Measurements from ENCODE around the gene GVQW3.
A peak's percentile ranks its signal among the peaks of the same experiment; 100 is the strongest.
"Not testable (repeated sequence)": the region's sequence is repeated elsewhere in the genome, so short reads cannot be mapped to it uniquely, and the experiment has no call there.

The GVQW3 gene

DNA sequence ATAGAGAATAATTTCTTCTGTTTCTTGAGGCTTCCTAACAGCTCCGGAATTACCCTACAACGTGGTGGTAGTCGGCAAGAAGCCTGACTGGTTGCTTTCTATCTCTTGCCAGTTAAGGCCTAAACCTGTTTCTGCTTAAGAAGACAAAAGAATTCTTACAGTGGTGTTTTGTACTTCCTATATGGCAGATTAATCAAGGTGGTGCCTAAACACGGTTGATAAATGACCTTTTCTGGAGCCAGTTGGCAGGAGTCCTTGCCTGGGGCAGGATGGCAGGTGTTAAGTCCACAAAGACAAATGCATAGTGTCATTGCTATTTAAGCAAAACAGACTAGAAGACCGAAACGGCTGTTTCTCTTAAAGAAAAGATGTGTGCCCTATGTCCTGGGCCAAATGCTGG is 9.9 kb downstream of the GVQW3 start:
- DNase-seq = no peak

DNA sequence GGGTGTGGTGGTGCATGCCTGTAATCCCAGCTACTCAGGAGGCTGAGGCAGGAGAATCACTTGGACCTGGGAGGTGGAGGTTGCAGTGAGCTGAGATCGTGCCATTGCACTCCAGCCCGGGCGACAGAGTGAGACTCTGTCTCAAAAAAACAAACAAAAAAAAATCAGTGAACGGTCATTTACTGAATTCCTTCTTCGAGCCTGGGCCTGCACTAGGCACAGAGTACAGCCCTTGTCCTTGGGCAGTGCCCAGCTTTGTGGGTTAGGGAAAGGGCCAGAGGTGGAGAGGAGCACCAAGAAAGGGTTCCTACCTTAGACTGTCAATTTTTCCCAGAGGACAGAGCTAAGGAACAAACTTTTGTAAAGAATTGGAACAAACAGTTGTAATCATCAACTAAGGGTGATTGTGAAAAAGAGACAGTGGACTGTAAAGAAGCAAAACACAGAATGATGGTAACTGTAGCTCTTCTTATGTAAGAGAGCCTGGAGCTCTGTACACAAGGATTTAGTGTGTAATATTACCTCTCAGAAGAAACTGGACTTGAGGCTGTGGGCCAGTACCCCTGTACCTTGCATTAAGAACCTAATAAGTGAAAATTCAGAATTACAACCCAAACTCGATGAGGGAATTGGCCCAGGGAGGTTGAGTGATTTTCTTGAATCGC is 10.8 kb downstream of the GVQW3 start:
- no peak for DNase-seq

DNA sequence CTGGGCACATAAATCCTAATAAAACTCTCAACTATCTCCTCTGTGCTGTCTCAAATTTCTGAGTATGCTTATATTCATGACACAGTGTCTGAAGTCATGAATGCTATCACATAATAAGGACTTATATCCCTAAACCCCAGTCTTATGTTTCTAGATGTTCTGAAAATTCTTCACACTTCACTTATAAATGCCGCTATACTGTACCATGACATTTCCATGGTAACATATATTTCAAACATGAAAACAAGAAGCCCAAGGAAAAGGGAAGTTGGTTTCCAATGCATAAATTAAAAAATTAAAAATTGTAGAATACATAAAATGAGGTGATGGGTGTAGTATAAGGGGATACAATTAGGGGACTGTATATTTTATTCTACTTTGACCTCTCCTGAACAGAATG is 11.7 kb downstream of the GVQW3 start:
- no peak for DNase-seq

DNA sequence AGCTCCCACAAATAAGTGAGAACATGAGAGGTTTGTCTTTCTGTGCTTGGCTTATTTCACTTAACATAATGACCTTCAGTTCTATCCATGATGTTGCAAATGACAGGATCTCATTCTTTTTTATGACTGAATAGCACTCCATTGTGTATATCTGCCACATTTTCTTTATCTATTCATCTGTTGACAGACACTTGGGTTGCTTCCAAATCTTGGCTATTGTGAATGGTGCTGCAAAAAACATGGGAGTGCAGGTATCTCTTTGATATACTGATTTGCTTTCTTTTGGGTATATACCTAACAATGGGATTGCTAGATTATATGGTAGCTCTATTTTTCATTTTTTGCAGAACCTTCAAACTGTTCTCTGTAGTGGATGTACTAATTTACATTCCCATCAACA is 13.3 kb downstream of the GVQW3 start:
- no peak for DNase-seq

DNA sequence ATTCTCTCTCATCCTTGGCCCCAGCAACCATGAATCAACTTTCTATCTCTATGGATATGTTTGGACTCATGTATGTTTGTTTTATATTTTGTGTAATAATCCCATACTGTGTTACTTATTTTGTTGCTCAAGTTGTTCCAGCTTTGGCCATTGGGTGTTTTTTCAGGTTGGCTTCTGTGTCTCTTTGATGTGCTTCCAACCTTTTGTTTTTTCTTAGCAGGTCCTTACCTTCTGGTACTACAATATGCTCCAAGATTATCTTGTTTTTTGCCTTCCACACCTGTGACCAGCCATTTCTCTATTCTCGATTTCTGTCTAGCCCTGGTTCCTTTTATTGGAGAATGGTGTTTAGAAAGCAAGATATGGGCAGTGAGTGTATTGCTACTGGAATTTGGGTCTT is 14.2 kb downstream of the GVQW3 start:
- no peak for DNase-seq

DNA sequence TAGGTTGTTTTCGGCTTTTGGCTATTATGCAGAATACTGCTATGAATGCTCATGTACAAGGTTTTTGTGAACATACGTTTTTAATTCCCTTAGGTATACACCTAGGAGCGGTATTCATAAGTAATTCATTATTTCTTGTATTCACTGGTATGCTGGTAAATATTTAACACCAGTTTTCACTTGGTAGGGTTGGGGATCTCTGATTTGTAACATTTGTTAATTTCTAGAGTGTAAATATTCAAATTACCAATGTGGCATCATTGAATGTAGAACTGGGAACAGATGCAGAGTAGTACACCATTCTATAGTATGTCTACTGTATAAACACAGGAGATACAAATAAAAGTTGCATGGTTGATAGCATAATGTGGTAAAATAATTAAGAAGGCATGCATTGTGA is 16.3 kb downstream of the GVQW3 start:
- DNase-seq = no peak

DNA sequence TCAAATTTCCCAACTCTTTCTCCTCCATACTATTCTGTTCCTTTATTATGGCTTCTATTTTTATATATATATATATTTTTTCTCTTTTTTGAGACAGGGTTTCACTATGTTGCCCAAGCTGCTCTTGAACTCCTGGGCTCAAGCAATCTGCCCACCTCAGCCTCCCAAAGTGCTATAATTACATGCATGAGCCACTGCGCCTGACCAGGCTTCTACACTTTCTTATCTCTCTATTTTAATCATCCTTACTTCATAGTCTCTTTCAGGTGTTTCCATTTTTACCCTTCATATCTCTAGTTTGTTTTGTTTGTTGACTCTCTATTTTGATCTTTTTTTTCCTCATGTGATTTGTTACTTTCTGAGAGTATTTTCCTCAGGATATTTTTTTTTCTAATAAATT is 19.8 kb downstream of the GVQW3 start:
- no peak for DNase-seq

DNA sequence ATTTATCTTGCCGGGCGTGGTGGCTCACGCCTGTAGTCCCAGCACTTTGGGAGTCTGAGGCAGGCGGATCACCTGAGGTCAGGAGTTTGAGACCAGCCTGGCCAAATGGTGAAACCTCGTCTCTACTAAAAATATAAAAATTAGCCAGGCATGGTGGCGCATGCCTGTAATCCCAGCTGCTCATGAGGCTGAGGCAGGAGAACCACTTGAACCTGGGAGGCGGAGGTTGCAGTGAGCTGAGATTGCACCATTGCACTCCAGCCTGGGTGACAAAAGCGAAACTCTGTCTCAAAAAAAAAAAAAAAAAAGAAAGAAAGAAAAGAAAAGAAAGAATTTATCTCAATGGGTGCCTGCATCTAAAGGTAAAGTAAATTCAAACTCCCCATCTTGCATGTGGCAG is 20.4 kb downstream of the GVQW3 start:
- not testable (repeated sequence) for DNase-seq

DNA sequence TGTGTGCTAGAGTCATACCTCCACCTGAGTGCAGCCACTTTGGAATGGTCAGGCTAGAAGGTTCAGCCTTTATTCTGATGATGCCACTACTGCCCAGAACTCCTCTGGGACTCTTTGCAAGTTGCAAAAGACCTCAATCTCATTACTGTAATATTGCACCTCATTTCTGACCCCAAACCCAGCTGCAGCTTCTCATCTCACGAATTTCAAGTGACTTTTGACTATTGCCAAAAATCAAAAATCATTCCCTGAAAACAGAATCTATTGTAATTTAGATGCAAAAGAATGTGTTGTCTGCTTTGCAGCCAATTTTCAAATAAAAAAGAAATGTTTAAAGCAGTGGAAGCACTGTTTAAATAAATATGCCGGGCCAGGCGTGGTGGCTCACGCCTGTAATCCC is 25.2 kb downstream of the GVQW3 start:
- no peak for DNase-seq

DNA sequence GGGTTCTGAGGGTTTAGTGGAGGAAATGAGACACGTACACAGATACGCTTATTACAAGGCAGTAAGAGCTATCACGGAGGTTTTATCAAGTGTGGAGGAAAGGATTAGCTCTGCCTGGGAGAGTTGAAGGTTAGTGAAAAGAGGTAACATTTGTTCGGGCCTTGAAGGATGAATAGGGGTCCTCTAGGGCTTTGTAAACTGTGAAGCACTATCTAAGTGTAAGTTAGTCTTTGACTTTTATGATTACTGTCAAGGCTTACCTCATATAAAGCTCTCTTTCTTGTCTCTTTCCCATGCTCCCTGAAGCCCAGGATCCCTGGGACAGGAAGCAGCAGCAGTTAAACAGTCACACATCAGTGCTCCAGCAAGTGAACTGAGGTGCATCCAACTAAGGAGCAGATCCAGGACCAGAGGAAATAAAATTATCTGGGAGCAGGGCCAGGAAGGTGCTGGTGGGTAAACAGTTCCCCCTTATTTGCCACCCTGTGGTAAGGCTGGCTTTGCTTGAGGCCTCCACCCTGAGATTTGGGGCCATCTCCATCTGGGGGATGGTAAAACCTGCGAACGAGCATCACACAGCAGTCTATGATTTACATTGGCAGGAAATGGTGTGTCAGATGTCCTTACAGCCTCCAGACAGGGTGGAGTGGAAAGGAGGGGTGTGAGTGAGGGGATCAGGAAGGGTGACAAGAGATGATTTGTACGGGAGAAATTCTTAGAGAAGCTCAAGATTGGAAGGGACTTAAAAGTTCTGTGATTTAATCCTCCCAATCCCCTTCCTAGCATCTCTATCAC is 27.2 kb downstream of the GVQW3 start:
- DNase-seq = no peak

DNA sequence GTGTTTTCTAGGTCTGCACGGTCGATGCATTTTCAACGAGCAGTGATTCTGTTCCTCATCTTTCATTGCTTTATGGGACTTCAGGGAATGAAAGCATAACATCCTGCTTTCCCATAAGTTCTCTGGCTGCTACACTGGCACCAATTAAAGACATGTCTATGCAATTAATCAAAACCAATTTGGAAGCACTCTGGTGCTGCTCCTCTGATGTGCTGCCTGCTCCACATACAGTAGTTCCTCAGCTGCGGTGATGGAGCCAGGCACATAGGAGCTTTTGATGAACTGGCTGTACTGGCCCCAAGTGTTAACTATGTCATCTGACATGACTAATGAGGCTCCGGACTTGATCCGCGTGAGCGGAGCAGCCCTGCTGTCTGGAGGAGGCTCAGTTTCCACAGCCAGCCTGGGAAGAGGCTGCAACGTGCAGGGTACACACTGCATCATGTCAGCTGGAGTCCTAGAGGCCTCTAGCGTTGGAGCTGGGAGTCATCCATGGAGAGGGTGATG is 29.8 kb downstream of the GVQW3 start:
- no peak for DNase-seq

DNA sequence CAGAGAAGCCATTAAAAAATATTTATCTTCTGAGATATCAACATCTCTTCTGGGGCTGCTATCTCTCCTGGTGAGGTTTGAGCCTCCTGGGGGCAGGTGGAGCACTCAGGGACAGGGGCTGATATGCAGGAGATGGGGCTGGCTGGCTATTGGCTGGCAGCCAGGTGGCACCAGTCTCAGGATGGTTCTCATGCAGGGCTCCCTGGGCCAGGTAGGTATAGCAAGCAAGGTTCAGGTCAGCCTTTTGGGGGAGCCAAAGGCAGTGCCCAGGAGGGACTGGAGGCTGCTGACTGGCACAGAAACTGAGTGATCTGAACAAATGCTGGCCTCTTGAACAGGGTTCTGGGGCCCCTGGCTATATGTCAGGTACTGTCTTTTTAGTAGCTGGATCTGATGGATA is 34.0 kb downstream of the GVQW3 start:
- DNase-seq = no peak

DNA sequence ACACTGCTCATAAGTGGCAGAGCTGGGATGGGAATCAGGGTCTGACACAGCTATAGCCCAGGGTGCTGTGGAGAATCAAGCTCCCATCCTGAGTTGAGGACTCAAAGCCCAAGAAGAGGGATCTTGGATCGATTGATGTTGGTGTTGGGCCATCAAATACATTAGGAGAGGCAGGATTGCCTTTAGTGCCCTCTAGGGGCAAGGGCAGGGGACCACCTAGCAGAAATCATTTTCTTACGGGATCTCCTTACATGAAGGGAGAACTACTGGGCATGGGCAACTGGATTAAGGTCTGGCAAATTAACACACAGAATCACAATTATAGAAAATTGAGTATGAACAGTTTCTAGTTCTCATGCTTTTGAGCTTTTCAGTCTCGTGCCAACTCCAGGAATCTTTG is 38.8 kb downstream of the GVQW3 start:
- no peak for DNase-seq

DNA sequence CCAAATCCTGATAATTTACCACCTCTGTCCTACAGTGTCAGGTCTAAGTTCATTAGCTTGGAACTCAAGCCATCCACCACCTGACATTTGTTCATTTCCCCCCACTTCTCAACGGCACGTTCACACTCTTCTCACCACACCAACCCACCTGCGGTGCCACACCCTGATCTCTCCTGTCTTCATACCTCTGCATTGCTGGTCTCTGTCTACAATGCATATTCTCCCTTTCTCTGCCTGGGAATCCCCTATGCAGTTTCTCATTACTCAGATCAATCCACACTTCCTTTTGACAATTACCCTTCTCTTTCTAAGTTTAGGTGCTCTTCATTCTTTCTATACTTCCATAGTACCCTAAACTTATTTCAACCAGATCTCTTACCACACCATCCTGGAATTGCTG is 43.3 kb downstream of the GVQW3 start:
- peak; percentile 13 for DNase-seq

DNA sequence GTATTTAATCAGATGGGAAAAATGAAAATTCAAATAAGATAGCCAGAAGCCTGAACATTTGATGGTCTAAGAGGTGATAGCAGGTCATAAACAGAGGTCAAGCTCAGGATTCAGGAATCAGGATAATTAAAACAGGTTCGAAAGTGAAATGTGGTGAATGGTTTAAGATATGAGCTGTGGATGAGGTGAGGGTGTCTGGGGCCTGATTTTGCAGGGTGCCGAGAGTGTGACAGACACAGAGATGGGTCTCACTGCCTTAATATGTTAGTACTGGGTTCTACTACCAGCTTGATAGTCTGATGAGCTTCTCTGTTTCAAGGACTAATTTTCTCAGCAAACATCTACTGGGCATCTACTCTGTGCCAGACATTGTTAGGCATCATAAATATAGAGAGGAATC is 43.8 kb downstream of the GVQW3 start:
- no peak for DNase-seq

DNA sequence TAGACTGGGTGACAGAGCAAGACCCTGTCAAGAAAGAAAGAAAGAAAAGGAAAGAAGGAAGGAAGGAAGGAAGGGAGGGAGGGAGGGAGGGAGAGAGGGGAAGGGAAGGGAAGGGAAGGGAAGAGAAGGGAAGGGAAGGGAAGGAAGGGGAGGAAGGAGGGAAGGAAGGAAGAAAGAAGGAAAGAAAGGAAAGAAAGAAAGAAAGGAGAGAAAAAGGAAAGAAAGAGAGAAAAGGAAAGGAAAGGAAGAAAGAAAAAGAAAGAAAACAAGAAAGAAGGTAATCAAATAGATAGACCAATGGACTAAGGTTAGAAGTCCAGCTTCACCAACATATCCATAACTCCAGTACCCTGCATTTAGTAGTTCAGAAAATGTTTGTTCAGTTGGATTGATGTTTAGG is 45.5 kb downstream of the GVQW3 start:
- no peak for DNase-seq

DNA sequence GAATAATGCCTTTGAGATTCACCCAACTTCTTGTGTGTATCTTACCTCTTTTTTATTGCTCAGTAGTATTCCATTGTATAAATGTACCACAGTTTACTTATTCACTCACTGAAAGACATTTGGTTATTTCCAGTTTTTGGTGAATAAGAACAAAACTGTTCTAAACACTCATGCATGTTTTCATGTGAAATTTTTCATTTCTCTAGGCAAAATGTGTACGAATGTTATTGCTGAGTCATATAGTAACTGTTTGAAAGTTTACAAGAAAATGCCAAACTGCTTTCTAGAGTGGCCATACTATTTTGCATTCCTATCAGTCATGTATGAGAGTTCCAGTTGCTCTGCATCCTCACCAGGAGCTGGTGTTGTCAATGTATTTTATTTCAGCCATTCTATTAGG is 54.9 kb downstream of the GVQW3 start:
- DNase-seq = no peak

DNA sequence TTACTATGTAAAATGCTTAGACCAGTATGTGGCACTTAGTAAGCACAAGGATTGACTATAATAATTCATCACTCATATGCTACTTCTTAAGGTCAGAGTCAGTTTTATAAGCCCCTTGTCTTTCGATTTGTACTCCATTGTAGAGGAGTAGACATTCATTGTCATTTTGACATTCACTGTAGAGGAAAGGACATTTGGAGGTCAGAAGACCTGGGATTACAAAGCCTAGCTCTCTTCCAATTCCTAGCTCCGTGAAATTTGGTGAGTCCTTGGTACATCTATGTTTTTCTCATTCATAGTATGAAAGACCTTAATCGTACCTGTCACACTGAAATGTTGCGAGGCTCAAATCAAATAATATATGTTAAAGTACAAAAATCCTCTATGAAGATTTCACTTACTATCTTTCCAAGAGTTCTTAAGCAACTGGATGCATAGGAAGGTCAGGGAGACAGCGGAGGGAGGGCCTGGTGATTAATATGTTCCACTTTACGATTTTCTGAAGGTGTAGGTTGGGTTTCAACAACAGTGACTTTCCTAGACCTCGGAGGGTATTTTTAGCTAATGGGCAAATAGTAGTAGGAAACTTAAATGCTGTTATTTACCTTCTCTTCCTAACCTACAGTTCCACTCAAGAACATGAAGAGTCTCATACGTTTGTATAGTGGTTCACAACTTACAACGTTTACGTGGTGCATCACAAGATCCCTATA is 62.3 kb downstream of the GVQW3 start:
- no peak for DNase-seq

DNA sequence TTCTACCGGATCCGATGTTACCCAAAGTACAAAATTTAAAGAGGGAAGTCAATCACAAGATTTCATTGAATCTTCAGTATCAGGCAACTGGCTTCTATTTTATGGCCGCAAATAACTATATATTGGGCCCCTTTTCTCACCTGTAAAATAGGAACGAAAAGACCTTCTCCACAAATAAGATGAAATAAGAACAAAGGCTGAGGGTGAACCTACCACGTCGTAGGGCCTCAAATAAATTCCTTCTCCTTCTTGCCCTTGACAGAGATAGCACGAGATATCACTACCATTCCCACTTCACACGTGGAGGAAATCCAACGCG is 62.9 kb downstream of the GVQW3 start:
- DNase-seq = no peak

DNA sequence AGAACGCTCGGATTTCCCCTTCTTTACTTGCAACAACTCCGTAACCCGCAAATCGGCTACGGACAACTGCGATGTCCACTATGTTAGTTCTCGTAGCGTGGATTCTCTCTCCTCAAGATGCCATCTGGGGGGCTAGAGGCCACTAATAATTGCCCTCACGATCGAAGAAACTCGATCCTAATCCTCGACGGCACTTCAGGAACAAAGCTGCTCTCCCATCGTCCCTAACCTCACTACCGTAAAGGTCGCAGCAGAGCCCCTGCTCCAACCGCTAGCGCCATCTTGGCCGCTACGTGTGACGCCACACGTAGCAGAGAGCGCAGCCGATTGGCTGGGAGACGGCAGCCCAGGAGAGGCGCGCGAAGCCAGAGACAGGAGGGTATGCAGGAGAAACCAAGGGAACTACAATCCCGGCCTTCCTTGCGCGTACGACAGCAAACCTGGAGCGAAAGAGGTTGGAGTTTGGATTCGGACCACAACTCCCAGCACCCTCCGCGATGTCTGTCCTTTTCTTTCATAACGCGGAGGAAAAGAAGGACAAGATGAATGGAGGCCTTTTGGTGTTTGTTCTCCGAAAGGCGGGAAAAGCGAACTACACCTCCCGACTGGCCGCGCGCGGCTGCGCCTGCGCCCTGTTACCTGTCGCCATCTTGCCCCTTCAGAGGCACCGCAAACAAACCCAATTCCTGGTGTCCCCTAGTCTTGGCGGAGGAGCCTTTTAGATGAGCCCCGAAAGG is 63.4 kb downstream of the GVQW3 start, which contains the start of gene EMSY:
EMSY (plus strand) TSS at position 635 of the 737 bp plus-strand sequence. CDS start 1,921 bp downstream, outside the sequence.
- peak; percentile 94 for DNase-seq

DNA sequence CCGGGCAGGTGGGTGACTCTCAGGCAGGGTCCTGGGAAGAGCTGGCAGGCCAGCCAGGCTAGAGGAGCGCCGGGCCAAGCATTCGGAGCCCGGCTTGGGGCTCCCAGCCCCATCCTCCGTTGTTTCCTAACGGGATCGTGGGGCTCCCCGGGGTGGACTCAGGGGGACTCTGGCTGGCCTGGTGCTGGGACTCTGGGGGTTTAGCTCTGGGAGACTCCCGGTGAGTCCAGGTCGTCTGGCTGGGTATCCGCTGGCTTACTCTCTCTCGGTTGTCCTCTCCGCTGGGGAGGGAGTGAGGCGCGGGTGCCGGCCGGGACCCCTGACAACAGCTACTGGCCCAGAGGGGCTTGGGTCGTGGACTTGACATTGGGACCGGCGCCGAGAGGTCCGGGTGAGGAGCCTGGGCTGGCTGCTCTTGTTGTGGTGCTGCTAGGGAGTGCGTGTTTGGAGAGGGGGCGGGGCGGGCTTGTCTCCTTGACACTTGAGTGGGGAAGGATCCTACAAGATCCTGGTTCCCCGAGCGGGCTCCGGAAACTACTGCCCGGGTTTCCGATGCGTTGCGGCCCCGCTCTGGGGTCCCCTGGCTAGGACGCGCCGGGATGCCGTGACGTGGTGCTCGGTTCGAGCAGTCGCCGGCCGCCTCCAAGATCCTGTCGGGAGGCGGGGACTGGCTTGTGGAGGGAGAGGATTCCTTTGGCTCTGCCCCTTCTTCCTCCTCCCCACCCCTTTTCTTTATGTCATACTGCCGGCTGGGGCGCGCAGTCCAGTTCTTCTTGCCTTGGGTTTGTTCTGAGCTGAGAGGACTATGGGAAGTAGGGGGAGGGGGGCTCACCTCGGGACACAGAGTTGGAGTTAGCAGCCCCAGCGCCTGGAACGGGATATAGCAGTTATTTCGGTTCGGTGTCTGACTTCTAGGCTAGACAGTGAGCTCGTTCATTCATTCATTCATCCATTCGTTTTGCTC is 64.3 kb downstream of the GVQW3 start:
- DNase-seq = peak; percentile 53

DNA sequence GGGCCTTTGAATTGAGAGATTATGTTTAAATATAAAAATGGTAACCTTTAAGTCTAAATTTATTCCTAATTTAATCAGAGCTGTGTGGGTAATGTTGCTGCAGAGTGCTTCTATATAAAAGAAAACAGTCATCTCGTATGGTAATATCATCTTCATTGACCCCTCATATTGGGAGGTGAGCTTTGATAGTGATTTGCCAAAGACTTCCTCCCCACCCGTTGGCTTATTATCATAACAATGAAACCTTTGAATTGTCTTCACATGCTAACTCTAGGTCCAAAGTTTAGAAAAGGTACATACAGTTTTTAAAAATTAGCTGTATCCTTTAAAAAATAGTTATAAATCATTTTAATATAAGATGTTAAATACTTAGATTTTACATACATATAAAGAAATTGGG is 67.4 kb downstream of the GVQW3 start:
- DNase-seq = no peak

Measured in stimulated activated CD4-positive, alpha-beta T cell treated with anti-CD3 and anti-CD28 coated beads, Interleukin-1b, Interleukin-23, amount 100 ng/mL, for 48 hours (primary cell).